Trophoblast cell (in vitro differentiated cells and primary cell): ENCODE measurements around the gene TNFRSF4.

Experiments used
- DNase-seq, 2 donors: peaks; one replicate each; pipeline ENCODE4 v3.0.0-alpha.2; 2016
- H2AFZ ChIP-seq: 2 replicates; pipeline ENCODE4 v1.6.1; 2013; ENCODE audit warnings: low read length, moderate library complexity, mild to moderate bottlenecking; ENCODE audit not compliant: insufficient read depth, poor library complexity
- H2AK5ac ChIP-seq: 2 replicates; pipeline ENCODE4 v1.6.1; 2013; ENCODE audit warnings: mild to moderate bottlenecking, low read length
- H2BK120ac ChIP-seq: 2 replicates; pipeline ENCODE4 v1.6.1; 2013; ENCODE audit warnings: low read length, mild to moderate bottlenecking, moderate library complexity; ENCODE audit not compliant: insufficient read depth, poor library complexity
- H2BK12ac ChIP-seq: 2 replicates; pipeline ENCODE4 v1.6.1; 2013; ENCODE audit warnings: mild to moderate bottlenecking, low read length, moderate library complexity
- H2BK5ac ChIP-seq: 2 replicates; pipeline ENCODE4 v1.6.1; 2013; ENCODE audit warnings: low read length, low read depth, moderate library complexity, mild to moderate bottlenecking; ENCODE audit not compliant: poor library complexity
- H3K14ac ChIP-seq: 2 replicates; pipeline ENCODE4 v1.6.1; 2013; ENCODE audit warnings: mild to moderate bottlenecking, low read length
- H3K18ac ChIP-seq: 2 replicates; pipeline ENCODE4 v1.6.1; 2013; ENCODE audit warnings: mild to moderate bottlenecking, low read length
- H3K23ac ChIP-seq: 2 replicates; pipeline ENCODE4 v1.6.1; 2013; ENCODE audit warnings: low read length
- H3K27ac ChIP-seq: 2 replicates; pipeline ENCODE4 v1.5.1; 2013; ENCODE audit warnings: low read depth, mild to moderate bottlenecking, inconsistent platforms, low read length, moderate library complexity
- H3K27me3 ChIP-seq: 2 replicates; pipeline ENCODE4 v1.6.1; 2013; ENCODE audit warnings: inconsistent platforms, mild to moderate bottlenecking, low read length, moderate library complexity; ENCODE audit not compliant: insufficient read depth
- H3K36me3 ChIP-seq, 2 experiments: 1 replicate in 1 of 2; 2 replicates in 1 of 2; pipeline ENCODE4 v1.6.1; 2013; ENCODE audit warnings: low read length in 2 of 2, mild to moderate bottlenecking in 2 of 2, moderate library complexity in 1 of 2; ENCODE audit not compliant: insufficient read depth in 2 of 2, control insufficient read depth in 1 of 2
- H3K4ac ChIP-seq: 2 replicates; pipeline ENCODE4 v1.6.1; 2013; ENCODE audit warnings: low read depth, mild to moderate bottlenecking, low read length, moderate library complexity
- H3K4me1 ChIP-seq, 2 experiments: 1 replicate in 1 of 2; 2 replicates in 1 of 2; pipeline ENCODE4 v1.6.1; 2013; ENCODE audit warnings: low read length in 2 of 2, mild to moderate bottlenecking in 2 of 2, moderate library complexity in 1 of 2; ENCODE audit not compliant: insufficient read depth in 2 of 2, control insufficient read depth in 1 of 2
- H3K4me2 ChIP-seq: 2 replicates; pipeline ENCODE4 v1.6.1; 2013; ENCODE audit warnings: inconsistent platforms, mild to moderate bottlenecking, low read length, moderate library complexity
- H3K4me3 ChIP-seq: 2 replicates; pipeline ENCODE4 v1.5.1; 2013; ENCODE audit warnings: mild to moderate bottlenecking, low read depth, low read length, inconsistent platforms
- H3K79me1 ChIP-seq: one replicate; pipeline ENCODE4 v1.6.1; 2013; ENCODE audit warnings: low read length
- H3K79me2 ChIP-seq: 2 replicates; pipeline ENCODE4 v1.6.1; 2013; ENCODE audit warnings: low read length, mild to moderate bottlenecking; ENCODE audit not compliant: control insufficient read depth, insufficient read depth, poor library complexity
- H3K9ac ChIP-seq: 2 replicates; pipeline ENCODE4 v1.6.1; 2013; ENCODE audit warnings: mild to moderate bottlenecking, low read length
- H3K9me3 ChIP-seq: 2 replicates; pipeline ENCODE4 v1.6.1; 2013; ENCODE audit warnings: low read depth, mild to moderate bottlenecking, control low read depth, inconsistent platforms, low read length; ENCODE audit not compliant: insufficient read depth
- H4K12ac ChIP-seq: 2 replicates; pipeline ENCODE4 v1.6.1; 2013; ENCODE audit warnings: low read depth, mild to moderate bottlenecking, low read length, moderate library complexity
- H4K8ac ChIP-seq: 2 replicates; pipeline ENCODE4 v1.6.1; 2013; ENCODE audit warnings: low read depth, mild to moderate bottlenecking, low read length, moderate library complexity
- H4K91ac ChIP-seq: one replicate; pipeline ENCODE4 v1.6.1; 2013; ENCODE audit warnings: low read depth, mild to moderate bottlenecking, low read length, moderate library complexity
- WGBS: extraction: QIAGEN DNeasy Blood & Tissue Kit; methylation state at CpG from one replicate; pipeline ENCODE4 v1.1.7; 2013; ENCODE audit warnings: missing lambda C conversion rate; ENCODE audit not compliant: insufficient read length, insufficient coverage; ENCODE audit errors: extremely low coverage; 5-methylcytosine and 5-hydroxymethylcytosine counted together

TNFRSF4 gene

GRCh38 chr1:1183221-1183747 lies 30.7 kb downstream of the TNFRSF4 start:
- H3K79me2 ChIP-seq = no peaks in the 10 kb centered on the region
- H3K23ac ChIP-seq = no peak overlapping the region
- H4K91ac ChIP-seq = no peak overlapping the region
- no peak for DNase-seq
- WGBS = no CpG with 5 or more reads among the region's 21 CpGs
- no peak overlapping the region for H2BK120ac ChIP-seq
- H4K8ac ChIP-seq = no peak overlapping the region
- H3K18ac ChIP-seq = no peak overlapping the region
- no peak overlapping the region for H2AFZ ChIP-seq
- peaks cover 8% of the 10 kb centered on the region for H3K9me3 ChIP-seq
- H2AK5ac ChIP-seq = no peak overlapping the region
- no peak overlapping the region for H3K27ac ChIP-seq
- no peaks in the 10 kb centered on the region for H3K27me3 ChIP-seq
- H3K4me2 ChIP-seq = no peak overlapping the region
- no peak overlapping the region for H2BK5ac ChIP-seq
- no peaks in the 10 kb centered on the region for H3K36me3 ChIP-seq
- H2BK12ac ChIP-seq = no peak overlapping the region
- H3K79me1 ChIP-seq = no peaks in the 10 kb centered on the region
- H3K4me3 ChIP-seq = no peak overlapping the region
- no peak overlapping the region for H3K14ac ChIP-seq
- no peak overlapping the region for H4K12ac ChIP-seq
- H3K9ac ChIP-seq = no peak overlapping the region
- no peak overlapping the region for H3K4ac ChIP-seq
- H3K4me1 ChIP-seq = no peaks in the 10 kb centered on the region

GRCh38 chr1:1182491-1183220 lies 31.3 kb downstream of the TNFRSF4 start:
- no peak overlapping the region for H3K9ac ChIP-seq
- no peak overlapping the region for H2AFZ ChIP-seq
- no peak overlapping the region for H4K91ac ChIP-seq
- no peak overlapping the region for H2AK5ac ChIP-seq
- no peaks in the 10 kb centered on the region for H3K36me3 ChIP-seq
- H2BK120ac ChIP-seq = no peak overlapping the region
- H2BK5ac ChIP-seq = no peak overlapping the region
- no peak overlapping the region for H3K4me2 ChIP-seq
- no peak for DNase-seq
- WGBS = no CpG with 5 or more reads among the region's 39 CpGs
- H3K9me3 ChIP-seq = peaks cover 8% of the 10 kb centered on the region
- H3K4me3 ChIP-seq = no peak overlapping the region
- no peak overlapping the region for H3K23ac ChIP-seq
- no peaks in the 10 kb centered on the region for H3K79me1 ChIP-seq
- no peak overlapping the region for H3K18ac ChIP-seq
- H3K79me2 ChIP-seq = no peaks in the 10 kb centered on the region
- no peak overlapping the region for H4K8ac ChIP-seq
- no peak overlapping the region for H3K4ac ChIP-seq
- H3K27ac ChIP-seq = no peak overlapping the region
- H3K14ac ChIP-seq = no peak overlapping the region
- H2BK12ac ChIP-seq = no peak overlapping the region
- no peaks in the 10 kb centered on the region for H3K4me1 ChIP-seq
- H3K27me3 ChIP-seq = no peaks in the 10 kb centered on the region
- no peak overlapping the region for H4K12ac ChIP-seq

- Histone ChIP-seq H2AFZ (no peak overlapping the region), H3K14ac (no peak overlapping the region), H3K79me1 (no peaks in the 10 kb centered on the region), H4K12ac (no peak overlapping the region), H3K9me3 (peaks cover 8% of the 10 kb centered on the region), H3K9ac (no peak overlapping the region), H3K36me3 (no peaks in the 10 kb centered on the region), H2AK5ac (no peak overlapping the region), H3K18ac (no peak overlapping the region), H4K91ac (no peak overlapping the region), H3K4me2 (no peak overlapping the region), H2BK5ac (no peak overlapping the region), H4K8ac (no peak overlapping the region), H2BK12ac (no peak overlapping the region), H3K4me1 (peaks cover 0 to under 1% of the 10 kb centered on the region in 2 experiments), H3K27ac (no peak overlapping the region), H3K79me2 (no peaks in the 10 kb centered on the region), H3K23ac (no peak overlapping the region), H3K4ac (no peak overlapping the region), H3K27me3 (no peaks in the 10 kb centered on the region), H2BK120ac (no peak overlapping the region), H3K4me3 (no peak overlapping the region)
- WGBS = no CpG with 5 or more reads among the region's 21 CpGs
- DNase-seq = no peak
Observed at GRCh38 chr1:1181938-1182410, 32.0 kb downstream of the TNFRSF4 start.

- Histone ChIP-seq H2BK12ac (no peak overlapping the region), H3K23ac (no peak overlapping the region), H3K18ac (no peak overlapping the region), H2BK120ac (no peak overlapping the region), H3K14ac (no peak overlapping the region), H3K79me2 (no peaks in the 10 kb centered on the region), H3K79me1 (no peaks in the 10 kb centered on the region), H3K4ac (no peak overlapping the region), H2BK5ac (no peak overlapping the region), H3K27ac (no peak overlapping the region), H3K9me3 (peaks cover 8% of the 10 kb centered on the region), H3K36me3 (no peaks in the 10 kb centered on the region), H4K91ac (no peak overlapping the region), H4K12ac (no peak overlapping the region), H3K4me3 (no peak overlapping the region), H2AK5ac (no peak overlapping the region), H3K4me1 (peaks cover 2 to 6% of the 10 kb centered on the region in 2 experiments), H3K9ac (no peak overlapping the region), H3K27me3 (no peaks in the 10 kb centered on the region), H2AFZ (no peak overlapping the region), H3K4me2 (no peak overlapping the region), H4K8ac (no peak overlapping the region)
- WGBS = no CpG with 5 or more reads among the region's 26 CpGs
- DNase-seq = no peak
Observed at GRCh38 chr1:1181129-1181937, 32.6 kb downstream of the TNFRSF4 start.
